ENCODE results near the gene TUSC2. TPM values are rescaled to one million over a fixed set of nuclear protein-coding genes. Genes with fewer than 3 reads are reported as not detected.
"Not testable (repeated sequence)": the region's sequence is repeated elsewhere in the genome, so short reads cannot be mapped to it uniquely, and the experiment has no call there.

The TUSC2 gene
- total and polyA plus RNA-seq, 2 donors = 4.5 to 48.5 TPM

- WGBS = 89% methylated on average over 22 of the region's 22 CpGs
- H3K27ac ChIP-seq (ENCODE audit: low read depth) = no peak overlapping the region
- no peak overlapping the region for H3K4me3 ChIP-seq (ENCODE audit: low read depth, low read length)
- no peaks in the 10 kb centered on the region for H3K36me3 ChIP-seq (ENCODE audit: insufficient read depth)
- H3K4me1 ChIP-seq (ENCODE audit: insufficient read depth) = no peaks in the 10 kb centered on the region
- DNase-seq (ENCODE audit: extremely low spot score) = no peak
Observed at GRCh38 chr3:50294492-50295403, 33.3 kb downstream of the TUSC2 start.

DNA sequence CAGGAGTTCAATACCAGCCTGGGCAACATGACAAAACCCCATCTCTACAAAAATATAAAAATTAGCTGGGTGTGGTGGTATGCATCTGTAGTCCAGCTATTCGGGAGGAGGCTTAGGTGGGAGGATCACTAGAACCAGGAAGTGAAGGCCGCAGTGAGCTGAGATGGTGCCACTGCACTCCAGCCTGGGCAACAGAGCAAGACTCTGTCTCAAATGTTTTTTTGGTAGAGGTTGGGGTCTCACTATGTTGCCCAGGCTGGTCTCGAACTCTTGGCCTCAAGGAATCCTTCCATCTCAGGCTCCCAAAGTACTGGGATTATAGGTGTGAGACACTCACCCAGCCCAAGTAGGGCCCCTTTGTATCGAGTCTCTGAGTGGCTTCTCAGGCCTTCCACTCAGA, 33.9 kb downstream of the TUSC2 start:
- H3K27ac ChIP-seq (ENCODE audit: low read depth) = no peak overlapping the region
- H3K36me3 ChIP-seq (ENCODE audit: insufficient read depth) = no peaks in the 10 kb centered on the region
- no peaks in the 10 kb centered on the region for H3K4me1 ChIP-seq (ENCODE audit: insufficient read depth)
- DNase-seq (ENCODE audit: extremely low spot score) = no peak
- 88% methylated on average over 4 of the region's 4 CpGs for WGBS
- no peak overlapping the region for H3K4me3 ChIP-seq (ENCODE audit: low read depth, low read length)

DNA sequence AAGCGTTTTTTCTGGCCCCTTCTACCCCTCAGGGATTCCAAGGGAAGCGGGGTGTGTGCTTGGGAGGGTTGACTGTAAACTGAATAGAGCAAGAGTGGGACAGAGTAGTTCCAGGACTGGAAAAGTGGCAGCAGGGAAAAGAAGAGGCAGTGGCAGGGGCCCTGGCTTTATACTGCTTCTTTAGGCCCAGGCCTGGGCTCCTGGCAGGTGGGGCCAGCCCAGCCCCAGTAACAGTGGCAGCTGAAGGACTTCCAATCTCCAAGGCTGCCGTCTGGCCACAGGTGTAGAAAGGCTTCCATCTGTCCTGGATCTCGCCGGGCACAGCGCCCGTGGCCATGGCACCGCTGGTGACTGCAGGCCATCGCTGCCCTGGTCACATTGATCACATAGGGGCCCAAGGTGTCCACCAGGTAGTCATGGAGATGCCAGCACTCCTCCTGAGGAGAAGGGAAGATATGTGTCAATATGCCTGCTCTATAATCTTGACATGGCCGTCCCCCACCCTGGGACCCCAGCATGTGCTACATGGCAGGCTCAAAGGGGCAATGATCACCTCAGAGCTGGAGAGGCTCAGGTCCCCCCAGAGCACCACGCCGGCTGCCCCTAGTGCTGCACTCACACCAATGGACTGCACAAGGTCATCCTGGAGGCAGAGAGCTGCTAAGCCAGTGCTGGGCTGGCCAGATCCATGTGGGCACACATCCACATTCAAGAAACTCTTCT, 34.8 kb downstream of the TUSC2 start:
- Histone ChIP-seq H3K36me3 (ENCODE audit: insufficient read depth) (no peaks in the 10 kb centered on the region), H3K4me3 (ENCODE audit: low read depth, low read length) (no peak overlapping the region), H3K27ac (ENCODE audit: low read depth) (no peak overlapping the region), H3K4me1 (ENCODE audit: insufficient read depth) (no peaks in the 10 kb centered on the region)
- 74% methylated on average over 12 of the region's 12 CpGs for WGBS
- no peak for DNase-seq (ENCODE audit: extremely low spot score)

GRCh38 chr3:50292159-50293078, 35.6 kb downstream of the TUSC2 start, which contains the start of gene IFRD2:
TSS of gene IFRD2 (minus strand) at chr3:50292429. CDS start at chr3:50292274, 155 bp downstream.
- Histone ChIP-seq H3K27ac (ENCODE audit: low read depth) (no peak within 1 kb of the TSS), H3K36me3 (ENCODE audit: insufficient read depth) (no peaks in the 10 kb centered on the region), H3K4me1 (ENCODE audit: insufficient read depth) (no peaks in the 10 kb centered on the region), H3K4me3 (ENCODE audit: low read depth, low read length) (peak within 1 kb of the TSS; percentile 87)
- peak; percentile 92 for DNase-seq (ENCODE audit: extremely low spot score)
- 1% methylated on average over 67 of the region's 67 CpGs for WGBS

GRCh38 chr3:50290161-50290641, 37.8 kb downstream of the TUSC2 start:
- Histone ChIP-seq H3K27ac (ENCODE audit: low read depth) (no peak overlapping the region), H3K4me3 (ENCODE audit: low read depth, low read length) (no peak overlapping the region), H3K4me1 (ENCODE audit: insufficient read depth) (no peaks in the 10 kb centered on the region), H3K36me3 (ENCODE audit: insufficient read depth) (no peaks in the 10 kb centered on the region)
- no peak for DNase-seq (ENCODE audit: extremely low spot score)
- WGBS = 94% methylated on average over 16 of the region's 16 CpGs

GRCh38 chr3:50289130-50289529, 38.9 kb downstream of the TUSC2 start:
- 92% methylated on average over 6 of the region's 6 CpGs for WGBS
- no peaks in the 10 kb centered on the region for H3K4me1 ChIP-seq (ENCODE audit: insufficient read depth)
- H3K27ac ChIP-seq (ENCODE audit: low read depth) = no peak overlapping the region
- H3K36me3 ChIP-seq (ENCODE audit: insufficient read depth) = no peaks in the 10 kb centered on the region
- no peak for DNase-seq (ENCODE audit: extremely low spot score)
- no peak overlapping the region for H3K4me3 ChIP-seq (ENCODE audit: low read depth, low read length)

GRCh38 chr3:50288387-50289007, 39.5 kb downstream of the TUSC2 start:
- Histone ChIP-seq H3K27ac (ENCODE audit: low read depth) (no peak overlapping the region), H3K4me3 (ENCODE audit: low read depth, low read length) (no peak overlapping the region), H3K36me3 (ENCODE audit: insufficient read depth) (no peaks in the 10 kb centered on the region), H3K4me1 (ENCODE audit: insufficient read depth) (no peaks in the 10 kb centered on the region)
- 95% methylated on average over 23 of the region's 23 CpGs for WGBS
- DNase-seq (ENCODE audit: extremely low spot score) = no peak

- DNase-seq (ENCODE audit: extremely low spot score) = no peak
- H3K36me3 ChIP-seq (ENCODE audit: insufficient read depth) = no peaks in the 10 kb centered on the region
- 90% methylated on average over 1 of the region's 1 CpG for WGBS
- H3K4me3 ChIP-seq (ENCODE audit: low read depth, low read length) = no peak overlapping the region
- H3K4me1 ChIP-seq (ENCODE audit: insufficient read depth) = no peaks in the 10 kb centered on the region
- no peak overlapping the region for H3K27ac ChIP-seq (ENCODE audit: low read depth)
Observed at GRCh38 chr3:50287262-50287661, 40.8 kb downstream of the TUSC2 start.

DNA sequence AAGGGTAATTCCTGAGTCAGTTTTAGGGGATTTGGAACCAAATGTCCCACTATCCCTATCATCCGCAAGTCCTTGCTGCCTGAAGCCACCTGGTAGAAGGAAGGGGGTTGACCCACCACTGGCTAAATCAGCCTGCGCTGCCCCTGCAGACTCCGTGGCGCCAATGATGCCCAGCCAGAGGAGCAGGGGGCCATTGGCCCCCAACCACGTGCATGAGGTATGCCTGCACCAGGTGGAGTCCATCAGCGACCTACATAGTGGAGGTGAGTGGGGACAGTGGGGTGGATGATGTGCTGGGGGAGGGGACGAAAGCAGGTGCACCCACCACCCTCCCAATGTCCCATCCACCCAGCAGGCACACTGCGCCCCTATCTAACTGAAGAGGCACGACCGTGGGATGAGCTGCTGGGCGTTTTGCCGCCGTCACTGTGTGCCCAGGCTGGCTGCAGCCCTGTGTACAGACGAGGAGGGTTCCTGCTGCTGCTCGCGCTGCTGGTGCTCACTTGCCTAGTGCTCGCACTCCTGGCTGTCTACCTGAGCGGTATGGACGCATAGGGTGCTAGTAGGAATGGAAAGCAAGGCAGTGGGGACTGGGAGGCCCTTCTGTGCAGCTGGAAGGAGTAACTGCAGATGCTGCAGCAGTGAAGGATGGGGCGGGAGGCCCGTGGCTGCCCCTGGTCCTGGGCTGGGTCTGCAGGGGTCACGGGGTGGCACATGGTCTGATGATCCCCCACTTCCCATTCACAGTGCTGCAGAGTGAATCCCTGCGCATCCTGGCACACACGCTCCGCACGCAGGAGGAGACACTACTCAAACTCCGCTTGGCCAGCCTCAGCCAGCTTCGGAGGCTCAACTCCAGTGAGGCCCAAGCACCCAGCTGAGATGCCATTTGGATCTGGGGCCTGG, 41.4 kb downstream of the TUSC2 start:
- no peaks in the 10 kb centered on the region for H3K36me3 ChIP-seq (ENCODE audit: insufficient read depth)
- H3K4me1 ChIP-seq (ENCODE audit: insufficient read depth) = no peaks in the 10 kb centered on the region
- WGBS = 88% methylated on average over 28 of the region's 28 CpGs
- H3K4me3 ChIP-seq (ENCODE audit: low read depth, low read length) = no peak overlapping the region
- no peak overlapping the region for H3K27ac ChIP-seq (ENCODE audit: low read depth)
- no peak for DNase-seq (ENCODE audit: extremely low spot score)

DNA sequence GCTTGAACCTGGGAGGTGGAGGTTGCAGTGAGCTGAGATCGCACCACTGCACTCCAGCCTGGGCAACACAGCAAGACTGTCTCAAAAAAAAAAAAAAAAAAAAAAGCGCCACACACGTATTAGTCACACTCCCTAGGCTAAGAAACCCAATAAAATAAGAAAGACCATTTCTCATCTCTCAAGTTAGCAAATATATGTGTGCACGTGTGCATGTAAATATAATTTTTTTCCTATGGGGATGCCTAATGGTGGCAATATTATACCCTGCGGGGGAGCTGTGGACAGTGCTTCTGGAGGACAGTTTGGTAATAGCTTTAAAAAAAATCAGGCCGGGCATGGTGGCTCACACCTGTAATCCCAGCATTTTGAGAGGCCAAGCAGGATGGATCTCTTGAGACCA, 43.9 kb downstream of the TUSC2 start:
- 82% methylated on average over 6 of the region's 6 CpGs for WGBS
- not testable (repeated sequence) for H3K27ac ChIP-seq (ENCODE audit: low read depth); DNase-seq (ENCODE audit: extremely low spot score)

GRCh38 chr3:50279255-50280016, 48.6 kb downstream of the TUSC2 start:
- no peaks in the 10 kb centered on the region for H3K36me3 ChIP-seq (ENCODE audit: insufficient read depth)
- H3K27ac ChIP-seq (ENCODE audit: low read depth) = no peak overlapping the region
- no peaks in the 10 kb centered on the region for H3K4me1 ChIP-seq (ENCODE audit: insufficient read depth)
- WGBS = 89% methylated on average over 8 of the region's 8 CpGs
- H3K4me3 ChIP-seq (ENCODE audit: low read depth, low read length) = no peak overlapping the region
- DNase-seq (ENCODE audit: extremely low spot score) = no peak

More for the DNA sequence above, 43.9 kb downstream of the TUSC2 start:
- H3K4me1 ChIP-seq (ENCODE audit: insufficient read depth); H3K4me3 ChIP-seq (ENCODE audit: low read depth, low read length); H3K36me3 ChIP-seq (ENCODE audit: insufficient read depth): not testable (repeated sequence)

All from urinary bladder (tissue), 4 donors.